Prostate gland (tissue), 2 donors: Measurements from ENCODE around the gene EXTL2. TPM values are rescaled to one million over a fixed set of nuclear protein-coding genes. Genes with fewer than 3 reads are reported as not detected.
A peak's percentile ranks its signal among the peaks of the same experiment; 100 is the strongest.

Experiments used
- DNase-seq: peaks from one replicate; pipeline ENCODE4 v3.0.0-alpha.2; 2019; ENCODE audit warnings: low spot score
- H3K27ac ChIP-seq, 2 donors: fragments of 200-600 bp; sonication (generic); 2 replicates each; pipeline ENCODE4 v1.5.1; 2017 to 2019
- H3K27me3 ChIP-seq: fragments of 200-600 bp; sonication (generic); replicated peaks from 2 replicates; pipeline ENCODE4 v1.5.1; 2019; ENCODE audit not compliant: insufficient read depth
- H3K36me3 ChIP-seq, 2 donors: fragments of 200-600 bp; sonication (generic); 1 replicate in 1 of 2; 2 replicates in 1 of 2; pipeline versions ENCODE4 v1.5.1 to v1.8.1; 2017 to 2019
- H3K4me1 ChIP-seq: fragments of 200-600 bp; sonication (generic); replicated peaks from 2 replicates; pipeline ENCODE4 v1.5.1; 2019
- H3K4me3 ChIP-seq, 2 donors: fragments of 200-600 bp; sonication (generic); 2 replicates each; pipeline ENCODE4 v1.5.1; 2017 to 2019
- H3K9me3 ChIP-seq: fragments of 200-600 bp; sonication (generic); 2 replicates; pipeline ENCODE4 v1.5.1; 2017
- CTCF ChIP-seq, 4 experiments: fragments of 200-600 bp in 2 of 4; fragments of 450-650 bp in 2 of 4; sonication (generic) in 2 of 4; IDR thresholded peaks; 1 replicate in 3 of 4; 2 replicates in 1 of 4; pipeline ENCODE4 v1.5.1; 2016 to 2019; ENCODE audit warnings: antibody characterized with exemption in 4 of 4, mild to moderate bottlenecking in 2 of 4, moderate library complexity in 2 of 4
- POLR2A ChIP-seq: fragments of 450-650 bp; IDR thresholded peaks from one replicate; pipeline ENCODE4 v1.6.1; 2016; ENCODE audit warnings: antibody characterized with exemption, mild to moderate bottlenecking
- POLR2AphosphoS5 ChIP-seq: sonication (generic); formaldehyde crosslinking; IDR thresholded peaks from one replicate; pipeline ENCODE4 v1.6.1; 2017; ENCODE audit warnings: antibody characterized with exemption
- WGBS: methylation state at CpG from one replicate; pipeline ENCODE4 v1.1.5; 2018; 5-methylcytosine and 5-hydroxymethylcytosine counted together
- intact Hi-C: fragments of 100-400 bp; cut with DNase I; formaldehyde crosslinking; loops from one replicate; pipeline ENCODE4 v1.14.2; 2022
- total RNA-seq, 2 donors: library from RNA; depleted of rRNA; stranded (reverse); fragments of >200 nt; gene quantifications; one replicate each; pipeline ENCODE4 v1.1.0, GENCODE V29; 2016

EXTL2 gene
- 10 to 100 TPM; 11.8 to 17.5 TPM for total RNA-seq

- Histone ChIP-seq H3K4me3 (peak within 1 kb of the TSS; percentile 55 to 76), H3K36me3 (no peaks in the 10 kb centered on the region), H3K27ac (peak within 1 kb of the TSS; percentile 94), H3K4me1 (peaks cover 2% of the 10 kb centered on the region), H3K9me3 (no peaks in the 10 kb centered on the region), H3K27me3 (no peaks in the 10 kb centered on the region)
- DNase-seq = peak; percentile 89
- intact Hi-C loops = loop anchor here (10.0 kb wide), 1 partner anchor 760 kb away; the partner anchor contains the start of genes SASS6 and TRMT13
- TF ChIP-seq POLR2AphosphoS5 (peak; percentile 77), POLR2A (peak; percentile 40), CTCF (IDR thresholded peaks at IDR 0.05) (no peak)
- under 1% methylated on average over 47 of the region's 47 CpGs for WGBS
Observed at GRCh38 chr1:100894603-100895539, at the start of gene EXTL2. Gene EXTL2, minus strand, starts transcription at chr1:100894842. Its CDS starts 6,085 bp downstream, at chr1:100888757.

- DNase-seq = no peak
- Histone ChIP-seq H3K4me1 (no peaks in the 10 kb centered on the region), H3K36me3 (no peaks in the 10 kb centered on the region), H3K27ac (no peak overlapping the region), H3K9me3 (no peaks in the 10 kb centered on the region), H3K4me3 (no peak overlapping the region), H3K27me3 (no peaks in the 10 kb centered on the region)
- intact Hi-C loops = no loop called here
- 100% methylated on average over 1 of the region's 1 CpG for WGBS
- TF ChIP-seq POLR2AphosphoS5 (no peak), CTCF (IDR thresholded peaks at IDR 0.05) (no peak), POLR2A (no peak)
Observed at GRCh38 chr1:100943533-100943932, 48.9 kb upstream of the EXTL2 start.

- Histone ChIP-seq H3K27ac (no peak overlapping the region), H3K27me3 (no peaks in the 10 kb centered on the region), H3K4me3 (no peak overlapping the region), H3K4me1 (no peaks in the 10 kb centered on the region), H3K9me3 (no peaks in the 10 kb centered on the region), H3K36me3 (no peaks in the 10 kb centered on the region)
- DNase-seq = no peak
- WGBS = 88% methylated on average over 2 of the region's 2 CpGs
- TF ChIP-seq CTCF (IDR thresholded peaks at IDR 0.05) (no peak), POLR2A (no peak), POLR2AphosphoS5 (no peak)
- intact Hi-C loops = no loop called here
Observed at GRCh38 chr1:100942304-100943046, 47.8 kb upstream of the EXTL2 start.

GRCh38 chr1:100941580-100942216 is 47.1 kb upstream of the EXTL2 start:
- TF ChIP-seq POLR2AphosphoS5 (no peak), POLR2A (no peak), CTCF (IDR thresholded peaks at IDR 0.05) (no peak)
- Histone ChIP-seq H3K4me3 (no peak overlapping the region), H3K27ac (no peak overlapping the region), H3K4me1 (no peaks in the 10 kb centered on the region), H3K27me3 (no peaks in the 10 kb centered on the region), H3K9me3 (no peaks in the 10 kb centered on the region), H3K36me3 (no peaks in the 10 kb centered on the region)
- intact Hi-C loops = no loop called here
- 94% methylated on average over 9 of the region's 9 CpGs for WGBS
- no peak for DNase-seq
